CD4-positive, CD25-positive, alpha-beta regulatory T cell (primary cell): ENCODE data around the gene SLC13A2. TPM values are rescaled to one million over a fixed set of nuclear protein-coding genes. Genes with fewer than 3 reads are reported as not detected.
"Not testable (repeated sequence)": the region's sequence is repeated elsewhere in the genome, so short reads cannot be mapped to it uniquely, and the experiment has no call there.

ENCODE experiments used
- ATAC-seq, 2 donors: fragments of 150-1000 bp; cut with Tn5 transposase; one replicate each; pipeline ENCODE4 v1.10.0; 2021; ENCODE audit warnings: low read depth in 2 of 2, moderate number of reproducible peaks in 2 of 2, moderate library complexity in 1 of 2
- DNase-seq, 3 donors: peaks; one replicate each; pipeline versions ENCODE4 v3.0.0 to v3.0.0-alpha.2; 2012 to 2022; ENCODE audit warnings: mixed read lengths in 1 of 3
- H3K27ac ChIP-seq: one replicate; pipeline ENCODE4 v1.7.0; 2013; ENCODE audit warnings: mild to moderate bottlenecking, low read length; ENCODE audit not compliant: insufficient read depth, poor library complexity, severe bottlenecking
- H3K27me3 ChIP-seq: one replicate; pipeline ENCODE4 v1.7.0; 2013; ENCODE audit warnings: low read length; ENCODE audit not compliant: control insufficient read depth, insufficient read depth
- H3K36me3 ChIP-seq: one replicate; pipeline ENCODE4 v1.7.0; 2013; ENCODE audit warnings: mild to moderate bottlenecking, low read length, moderate library complexity; ENCODE audit not compliant: control insufficient read depth, insufficient read depth
- H3K4me1 ChIP-seq: 2 replicates; pipeline ENCODE4 v1.7.0; 2013; ENCODE audit warnings: mild to moderate bottlenecking, low read length; ENCODE audit not compliant: insufficient read depth, control insufficient read depth, poor library complexity, severe bottlenecking
- H3K4me3 ChIP-seq: one replicate; pipeline ENCODE4 v1.7.0; 2013; ENCODE audit warnings: low read depth, mild to moderate bottlenecking, low read length, moderate library complexity
- H3K9me3 ChIP-seq, 2 experiments: 1 replicate in 1 of 2; 2 replicates in 1 of 2; pipeline ENCODE4 v1.7.0; 2013; ENCODE audit warnings: low read length in 2 of 2, mild to moderate bottlenecking in 1 of 2, moderate library complexity in 1 of 2; ENCODE audit not compliant: control insufficient read depth in 2 of 2
- H3K27ac Mint-ChIP-seq, 3 donors: one replicate each; pipeline ENCODE4 v1.8.0; 2020 to 2022; ENCODE audit warnings: mild to moderate bottlenecking in 3 of 3, mixed read lengths in 3 of 3, moderate library complexity in 2 of 3
- H3K27me3 Mint-ChIP-seq: one replicate; pipeline ENCODE4 v1.8.0; 2022; ENCODE audit warnings: mild to moderate bottlenecking, mixed read lengths
- H3K36me3 Mint-ChIP-seq: one replicate; pipeline ENCODE4 v1.8.0; 2020; ENCODE audit warnings: mixed read lengths
- H3K4me1 Mint-ChIP-seq, 4 donors: one replicate each; pipeline ENCODE4 v1.8.0; 2020 to 2022; ENCODE audit warnings: mixed read lengths in 4 of 4, mild to moderate bottlenecking in 1 of 4
- H3K4me3 Mint-ChIP-seq, 4 donors: one replicate each; pipeline ENCODE4 v1.8.0; 2020 to 2022; ENCODE audit warnings: mild to moderate bottlenecking in 4 of 4, mixed read lengths in 4 of 4, moderate library complexity in 3 of 4
- H3K9me3 Mint-ChIP-seq, 7 donors: one replicate each; pipeline ENCODE4 v1.8.0; 2020 to 2022; ENCODE audit warnings: mixed read lengths in 7 of 7, mild to moderate bottlenecking in 3 of 7, moderate library complexity in 2 of 7
- polyA plus RNA-seq, 4 donors: library from polyadenylated mRNA; unstranded; fragments of 300-500 nt; fragmentation: Illumina TruSeq; gene quantifications; one replicate each; pipeline ENCODE4 v1.2.3, GENCODE V29; 2021
- total RNA-seq: library from RNA; stranded (reverse); gene quantifications from one replicate; pipeline ENCODE4 v1.2.3, GENCODE V29; 2022

SLC13A2 gene
- total RNA-seq = not detected
- not detected for polyA plus RNA-seq

- Histone ChIP-seq H3K9me3 (no peaks in the 10 kb centered on the region), H3K27ac (no peak within 1 kb of the TSS), H3K36me3 (no peaks in the 10 kb centered on the region), H3K4me1 (no peaks in the 10 kb centered on the region), H3K27me3 (no peaks in the 10 kb centered on the region), H3K4me3 (no peak within 1 kb of the TSS)
- Mint-ChIP-seq H3K4me1 (peaks cover 5 to 13% (median 10%) of the 10 kb centered on the region in 4 donors), H3K27ac (peak within 1 kb of the TSS in 1 of 3 donors; percentile 76), H3K9me3 (peaks cover 0 to 1% (median 0%) of the 10 kb centered on the region in 7 donors), H3K36me3 (no peaks in the 10 kb centered on the region), H3K27me3 (no peaks in the 10 kb centered on the region), H3K4me3 (no peak within 1 kb of the TSS)
- ATAC-seq = no peak
- no peak for DNase-seq
Observed at GRCh38 chr17:28473542-28473941, at the start of gene SLC13A2. Gene SLC13A2 (plus strand): TSS chr17:28473644. CDS start chr17:28473713, 69 bp downstream.

- H3K9me3 ChIP-seq = no peaks in the 10 kb centered on the region
- ATAC-seq = no peak
- H3K27me3 Mint-ChIP-seq = peaks cover 14% of the 10 kb centered on the region
- DNase-seq = no peak
- H3K4me1 ChIP-seq = no peaks in the 10 kb centered on the region
- no peaks in the 10 kb centered on the region for H3K4me1 Mint-ChIP-seq
- H3K36me3 Mint-ChIP-seq = no peaks in the 10 kb centered on the region
- H3K36me3 ChIP-seq = no peaks in the 10 kb centered on the region
- H3K27ac ChIP-seq = no peak overlapping the region
- H3K27me3 ChIP-seq = no peaks in the 10 kb centered on the region
- no peak overlapping the region for H3K4me3 Mint-ChIP-seq
- H3K27ac Mint-ChIP-seq = no peak overlapping the region
- H3K4me3 ChIP-seq = no peak overlapping the region
- no peaks in the 10 kb centered on the region for H3K9me3 Mint-ChIP-seq
Observed at GRCh38 chr17:28425206-28425605, 48.2 kb upstream of the SLC13A2 start.

DNA sequence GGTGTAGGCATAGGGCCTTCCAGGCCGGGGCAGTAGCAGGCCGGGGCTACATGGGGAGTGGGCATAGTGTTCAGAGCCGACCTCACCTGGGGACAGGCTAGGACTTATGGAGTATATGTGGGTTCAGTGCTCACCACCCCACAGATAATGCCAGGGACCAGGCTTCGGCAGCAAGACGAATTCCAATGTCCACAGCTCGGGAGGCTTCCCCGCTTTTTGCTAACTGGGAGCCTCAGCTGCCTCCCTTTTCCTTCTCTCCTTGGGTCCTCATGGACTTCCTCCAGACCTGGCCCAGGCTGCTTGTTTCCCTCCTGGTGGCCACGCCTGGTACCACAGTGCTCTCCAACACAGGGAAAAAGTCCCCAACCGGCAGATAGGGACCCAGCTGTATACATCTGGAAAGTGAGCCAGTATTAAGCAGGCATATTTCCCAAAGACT, 47.3 kb upstream of the SLC13A2 start:
- H3K4me1 ChIP-seq = no peaks in the 10 kb centered on the region
- ATAC-seq (peak in 1 of 2 donors; percentile 28), DNase-seq (no peak)
- peaks cover 4% of the 10 kb centered on the region for H3K27me3 ChIP-seq
- H3K9me3 Mint-ChIP-seq = no peaks in the 10 kb centered on the region
- peaks cover 22% of the 10 kb centered on the region for H3K27me3 Mint-ChIP-seq
- no peaks in the 10 kb centered on the region for H3K9me3 ChIP-seq
- no peak overlapping the region for H3K4me3 Mint-ChIP-seq
- no peaks in the 10 kb centered on the region for H3K36me3 ChIP-seq
- H3K4me1 Mint-ChIP-seq = no peaks in the 10 kb centered on the region
- no peak overlapping the region for H3K27ac Mint-ChIP-seq
- no peak overlapping the region for H3K4me3 ChIP-seq
- H3K27ac ChIP-seq = no peak overlapping the region
- no peaks in the 10 kb centered on the region for H3K36me3 Mint-ChIP-seq

DNA sequence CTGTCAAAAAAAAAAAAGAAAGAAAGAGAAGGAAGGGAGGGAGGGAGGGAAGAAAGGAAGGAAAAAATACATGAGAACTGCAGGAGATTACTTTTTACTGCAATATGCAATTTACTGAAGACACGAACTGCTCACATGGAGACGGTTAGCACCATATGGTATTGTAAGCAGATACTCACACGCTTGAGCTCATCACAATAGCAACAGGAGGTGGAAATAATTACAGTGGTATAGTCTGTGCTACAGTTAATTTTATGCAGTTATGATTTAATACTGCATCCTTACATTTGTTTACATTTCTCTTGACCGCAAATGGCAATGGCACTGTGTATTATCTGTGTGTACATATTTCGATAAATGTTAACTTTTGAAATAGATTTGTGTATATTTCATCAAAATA, 46.1 kb upstream of the SLC13A2 start:
- H3K4me1 Mint-ChIP-seq = no peaks in the 10 kb centered on the region
- H3K27me3 ChIP-seq = peaks cover 10% of the 10 kb centered on the region
- H3K4me3 Mint-ChIP-seq = no peak overlapping the region
- H3K9me3 ChIP-seq = no peaks in the 10 kb centered on the region
- H3K27me3 Mint-ChIP-seq = peaks cover 32% of the 10 kb centered on the region
- H3K4me1 ChIP-seq = no peaks in the 10 kb centered on the region
- no peak for ATAC-seq
- no peak overlapping the region for H3K27ac ChIP-seq
- H3K9me3 Mint-ChIP-seq = peaks cover 0 to 2% (median 0%) of the 10 kb centered on the region in 7 donors
- no peaks in the 10 kb centered on the region for H3K36me3 Mint-ChIP-seq
- no peak overlapping the region for H3K27ac Mint-ChIP-seq
- DNase-seq = no peak
- no peaks in the 10 kb centered on the region for H3K36me3 ChIP-seq
- H3K4me3 ChIP-seq = no peak overlapping the region

DNA sequence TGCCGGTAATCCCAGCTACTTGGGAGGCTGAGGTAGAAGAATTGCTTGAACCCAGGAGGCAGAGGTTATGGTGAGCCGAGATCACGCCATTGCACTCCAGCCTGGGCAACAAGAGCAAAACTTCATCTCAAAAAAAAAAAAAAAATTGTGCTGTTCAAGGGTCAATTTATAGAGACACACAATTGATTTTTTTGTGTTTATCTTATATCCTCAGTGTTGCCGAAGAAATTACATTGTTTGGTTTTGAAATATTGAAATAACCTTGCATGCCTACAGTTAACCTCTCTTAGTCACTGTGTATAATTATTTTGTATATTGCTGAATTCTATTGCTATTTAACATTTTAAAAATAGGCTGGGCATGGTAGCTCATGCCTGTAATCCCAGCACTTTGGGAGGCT, 45.5 kb upstream of the SLC13A2 start:
- H3K27me3 Mint-ChIP-seq = peaks cover 38% of the 10 kb centered on the region
- H3K36me3 Mint-ChIP-seq = not testable (repeated sequence)

DNA sequence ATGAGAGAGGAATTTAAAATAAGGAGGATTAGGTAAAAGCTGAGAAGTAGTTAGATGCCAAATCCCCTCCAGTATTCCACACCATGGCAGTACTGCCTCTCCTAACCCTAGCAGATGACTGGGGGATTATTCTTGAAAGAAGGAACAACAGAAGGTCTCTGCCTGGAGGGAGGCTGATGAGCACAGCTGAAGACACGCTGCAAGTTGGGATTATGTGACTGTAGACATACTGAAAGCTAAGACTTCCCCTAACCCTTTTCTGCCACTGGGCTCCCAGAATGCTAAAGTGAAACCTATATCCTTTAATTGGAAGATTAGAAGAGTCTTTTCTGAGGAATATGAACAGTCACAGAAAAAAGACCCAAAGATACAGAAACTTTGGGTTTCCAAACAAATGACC, 39.7 kb upstream of the SLC13A2 start:
- Mint-ChIP-seq H3K4me3 (no peak overlapping the region), H3K9me3 (peaks cover 0 to 4% (median 0%) of the 10 kb centered on the region in 7 donors), H3K27ac (no peak overlapping the region), H3K36me3 (no peaks in the 10 kb centered on the region), H3K27me3 (peaks cover 42% of the 10 kb centered on the region), H3K4me1 (no peaks in the 10 kb centered on the region)
- H3K36me3 ChIP-seq = no peaks in the 10 kb centered on the region
- no peak overlapping the region for H3K4me3 ChIP-seq
- H3K27me3 ChIP-seq = peaks cover 13% of the 10 kb centered on the region
- H3K27ac ChIP-seq = no peak overlapping the region
- no peaks in the 10 kb centered on the region for H3K4me1 ChIP-seq
- DNase-seq (no peak), ATAC-seq (no peak)
- no peaks in the 10 kb centered on the region for H3K9me3 ChIP-seq

More for the DNA sequence above, 45.5 kb upstream of the SLC13A2 start:
- not testable (repeated sequence) for H3K9me3 ChIP-seq, H3K4me3 Mint-ChIP-seq, H3K4me1 ChIP-seq, H3K9me3 Mint-ChIP-seq, H3K27ac Mint-ChIP-seq, ATAC-seq, H3K4me1 Mint-ChIP-seq, H3K36me3 ChIP-seq, H3K27me3 ChIP-seq, H3K27ac ChIP-seq, H3K4me3 ChIP-seq, DNase-seq

- H3K27me3 ChIP-seq = peaks cover 13% of the 10 kb centered on the region
- H3K36me3 ChIP-seq, H3K4me1 ChIP-seq, ATAC-seq, H3K27ac ChIP-seq, H3K9me3 ChIP-seq, H3K36me3 Mint-ChIP-seq, H3K9me3 Mint-ChIP-seq, H3K4me3 ChIP-seq, DNase-seq, H3K4me3 Mint-ChIP-seq, H3K27ac Mint-ChIP-seq, H3K4me1 Mint-ChIP-seq: not testable (repeated sequence)
- peaks cover 47% of the 10 kb centered on the region for H3K27me3 Mint-ChIP-seq
Observed at GRCh38 chr17:28434326-28434725, 39.1 kb upstream of the SLC13A2 start.

DNA sequence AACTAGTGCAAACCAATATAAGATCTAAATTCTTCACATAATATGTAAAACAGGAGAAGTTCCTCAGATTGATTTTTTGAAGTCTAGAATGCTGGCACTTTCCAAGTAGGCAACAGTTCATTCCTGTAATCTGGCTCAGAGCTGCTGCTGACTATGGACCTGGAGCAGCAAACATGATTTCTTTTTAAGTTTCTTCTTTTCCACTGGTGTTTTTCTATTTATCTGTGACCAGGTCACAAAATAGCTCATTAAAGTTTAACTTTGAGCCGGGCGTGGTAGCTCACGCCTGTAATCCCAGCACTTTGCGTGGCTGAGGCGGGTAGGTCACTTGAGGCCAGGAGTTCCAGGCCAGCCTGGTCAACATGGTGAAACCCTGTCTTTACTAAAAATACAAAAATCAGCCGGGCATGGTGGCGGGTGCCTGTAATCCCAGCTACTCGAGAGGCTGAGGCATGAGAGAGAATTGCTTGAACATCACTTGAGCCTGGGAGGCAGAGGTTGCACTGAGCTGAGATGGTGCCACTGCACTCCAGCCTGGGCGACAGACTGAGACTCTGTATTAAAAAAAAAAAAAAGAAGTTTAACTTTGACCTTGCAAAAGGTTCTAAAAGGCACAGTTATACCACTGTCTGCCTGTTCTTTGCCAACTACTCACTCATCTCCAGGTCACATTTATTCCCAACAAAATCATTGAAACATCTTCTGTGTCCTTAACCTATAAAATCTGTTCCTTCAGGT, 29.4 kb upstream of the SLC13A2 start:
- no peaks in the 10 kb centered on the region for H3K36me3 ChIP-seq
- H3K4me1 Mint-ChIP-seq = no peaks in the 10 kb centered on the region

More for the DNA sequence above, 29.4 kb upstream of the SLC13A2 start:
- no peak for ATAC-seq
- H3K36me3 Mint-ChIP-seq = no peaks in the 10 kb centered on the region
- no peak overlapping the region for H3K4me3 Mint-ChIP-seq
- Histone ChIP-seq H3K27ac (no peak overlapping the region), H3K4me1 (no peaks in the 10 kb centered on the region), H3K4me3 (no peak overlapping the region), H3K27me3 (no peaks in the 10 kb centered on the region), H3K9me3 (no peaks in the 10 kb centered on the region)
- peaks cover 35% of the 10 kb centered on the region for H3K27me3 Mint-ChIP-seq
- DNase-seq = no peak
- no peak overlapping the region for H3K27ac Mint-ChIP-seq
- no peaks in the 10 kb centered on the region for H3K9me3 Mint-ChIP-seq
